Trophoblast cell (in vitro differentiated cells and primary cell): ENCODE data around the gene ARHGAP4.

Source experiments
- DNase-seq, 2 donors: peaks; one replicate each; pipeline ENCODE4 v3.0.0-alpha.2; 2016
- H2AFZ ChIP-seq: 2 replicates; pipeline ENCODE4 v1.6.1; 2013; ENCODE audit warnings: low read length, moderate library complexity, mild to moderate bottlenecking; ENCODE audit not compliant: insufficient read depth, poor library complexity
- H2AK5ac ChIP-seq: 2 replicates; pipeline ENCODE4 v1.6.1; 2013; ENCODE audit warnings: mild to moderate bottlenecking, low read length
- H2BK120ac ChIP-seq: 2 replicates; pipeline ENCODE4 v1.6.1; 2013; ENCODE audit warnings: low read length, mild to moderate bottlenecking, moderate library complexity; ENCODE audit not compliant: insufficient read depth, poor library complexity
- H2BK12ac ChIP-seq: 2 replicates; pipeline ENCODE4 v1.6.1; 2013; ENCODE audit warnings: mild to moderate bottlenecking, low read length, moderate library complexity
- H2BK5ac ChIP-seq: 2 replicates; pipeline ENCODE4 v1.6.1; 2013; ENCODE audit warnings: low read length, low read depth, moderate library complexity, mild to moderate bottlenecking; ENCODE audit not compliant: poor library complexity
- H3K14ac ChIP-seq: 2 replicates; pipeline ENCODE4 v1.6.1; 2013; ENCODE audit warnings: mild to moderate bottlenecking, low read length
- H3K18ac ChIP-seq: 2 replicates; pipeline ENCODE4 v1.6.1; 2013; ENCODE audit warnings: mild to moderate bottlenecking, low read length
- H3K23ac ChIP-seq: 2 replicates; pipeline ENCODE4 v1.6.1; 2013; ENCODE audit warnings: low read length
- H3K27ac ChIP-seq: 2 replicates; pipeline ENCODE4 v1.5.1; 2013; ENCODE audit warnings: low read depth, mild to moderate bottlenecking, inconsistent platforms, low read length, moderate library complexity
- H3K27me3 ChIP-seq: 2 replicates; pipeline ENCODE4 v1.6.1; 2013; ENCODE audit warnings: inconsistent platforms, mild to moderate bottlenecking, low read length, moderate library complexity; ENCODE audit not compliant: insufficient read depth
- H3K36me3 ChIP-seq, 2 experiments: 1 replicate in 1 of 2; 2 replicates in 1 of 2; pipeline ENCODE4 v1.6.1; 2013; ENCODE audit warnings: low read length in 2 of 2, mild to moderate bottlenecking in 2 of 2, moderate library complexity in 1 of 2; ENCODE audit not compliant: insufficient read depth in 2 of 2, control insufficient read depth in 1 of 2
- H3K4ac ChIP-seq: 2 replicates; pipeline ENCODE4 v1.6.1; 2013; ENCODE audit warnings: low read depth, mild to moderate bottlenecking, low read length, moderate library complexity
- H3K4me1 ChIP-seq, 2 experiments: 1 replicate in 1 of 2; 2 replicates in 1 of 2; pipeline ENCODE4 v1.6.1; 2013; ENCODE audit warnings: low read length in 2 of 2, mild to moderate bottlenecking in 2 of 2, moderate library complexity in 1 of 2; ENCODE audit not compliant: insufficient read depth in 2 of 2, control insufficient read depth in 1 of 2
- H3K4me2 ChIP-seq: 2 replicates; pipeline ENCODE4 v1.6.1; 2013; ENCODE audit warnings: inconsistent platforms, mild to moderate bottlenecking, low read length, moderate library complexity
- H3K4me3 ChIP-seq: 2 replicates; pipeline ENCODE4 v1.5.1; 2013; ENCODE audit warnings: mild to moderate bottlenecking, low read depth, low read length, inconsistent platforms
- H3K79me1 ChIP-seq: one replicate; pipeline ENCODE4 v1.6.1; 2013; ENCODE audit warnings: low read length
- H3K79me2 ChIP-seq: 2 replicates; pipeline ENCODE4 v1.6.1; 2013; ENCODE audit warnings: low read length, mild to moderate bottlenecking; ENCODE audit not compliant: control insufficient read depth, insufficient read depth, poor library complexity
- H3K9ac ChIP-seq: 2 replicates; pipeline ENCODE4 v1.6.1; 2013; ENCODE audit warnings: mild to moderate bottlenecking, low read length
- H3K9me3 ChIP-seq: 2 replicates; pipeline ENCODE4 v1.6.1; 2013; ENCODE audit warnings: low read depth, mild to moderate bottlenecking, control low read depth, inconsistent platforms, low read length; ENCODE audit not compliant: insufficient read depth
- H4K12ac ChIP-seq: 2 replicates; pipeline ENCODE4 v1.6.1; 2013; ENCODE audit warnings: low read depth, mild to moderate bottlenecking, low read length, moderate library complexity
- H4K8ac ChIP-seq: 2 replicates; pipeline ENCODE4 v1.6.1; 2013; ENCODE audit warnings: low read depth, mild to moderate bottlenecking, low read length, moderate library complexity
- H4K91ac ChIP-seq: one replicate; pipeline ENCODE4 v1.6.1; 2013; ENCODE audit warnings: low read depth, mild to moderate bottlenecking, low read length, moderate library complexity
- WGBS: extraction: QIAGEN DNeasy Blood & Tissue Kit; methylation state at CpG from one replicate; pipeline ENCODE4 v1.1.7; 2013; ENCODE audit warnings: missing lambda C conversion rate; ENCODE audit not compliant: insufficient read length, insufficient coverage; ENCODE audit errors: extremely low coverage; 5-methylcytosine and 5-hydroxymethylcytosine counted together

Gene ARHGAP4

DNA sequence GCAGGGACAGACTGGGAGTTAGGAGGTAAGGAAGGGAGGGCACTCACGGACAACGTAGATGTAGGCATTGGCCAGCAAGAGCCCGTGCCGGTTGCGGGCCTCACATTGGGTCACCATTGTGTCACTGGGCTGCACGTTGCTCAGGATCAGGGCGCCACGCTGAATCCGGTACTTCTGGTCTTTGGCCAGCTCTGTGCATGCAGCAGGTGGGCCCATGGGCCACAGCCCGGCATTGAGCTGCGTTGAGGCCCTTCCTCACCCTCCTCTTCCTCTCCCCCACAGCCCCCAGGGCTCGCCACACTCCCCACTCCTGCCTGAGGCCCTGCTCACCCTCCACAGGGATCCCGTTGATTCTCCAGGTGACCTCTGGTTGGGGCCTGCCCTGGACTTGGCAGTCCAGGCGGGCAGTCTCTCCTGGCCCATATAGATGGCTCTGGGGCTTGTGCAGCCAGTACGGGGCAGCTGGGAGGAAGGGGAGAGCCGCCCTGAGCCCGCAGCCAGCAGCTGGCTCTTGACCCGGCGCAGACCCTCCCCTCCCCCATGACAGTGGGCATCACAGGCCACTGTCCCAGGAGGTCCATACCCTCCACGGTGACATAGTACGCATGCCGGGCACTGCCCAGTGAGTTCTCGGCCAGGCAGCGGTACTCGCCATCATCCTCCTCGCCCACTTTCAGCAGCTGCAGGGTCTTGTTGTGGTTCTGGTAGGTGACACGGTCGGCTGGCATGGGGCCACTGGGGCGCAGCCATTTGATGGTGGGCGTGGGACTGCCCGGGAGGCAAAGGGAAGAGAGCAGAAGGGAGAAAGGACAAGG is 56.4 kb downstream of the ARHGAP4 start:
- peaks cover 2% of the 10 kb centered on the region for H3K9me3 ChIP-seq
- no peak overlapping the region for H2BK5ac ChIP-seq
- no peak overlapping the region for H4K8ac ChIP-seq
- H2BK12ac ChIP-seq = no peak overlapping the region
- H4K91ac ChIP-seq = no peak overlapping the region
- H3K14ac ChIP-seq = no peak overlapping the region
- peaks cover 39 to 47% of the 10 kb centered on the region in 2 experiments for H3K36me3 ChIP-seq
- DNase-seq = no peak
- WGBS = no CpG with 5 or more reads among the region's 31 CpGs
- H3K27me3 ChIP-seq = no peaks in the 10 kb centered on the region
- H3K4me1 ChIP-seq = peaks cover 3 to 5% of the 10 kb centered on the region in 2 experiments
- H3K18ac ChIP-seq = no peak overlapping the region
- H3K79me2 ChIP-seq = no peaks in the 10 kb centered on the region
- no peak overlapping the region for H2AFZ ChIP-seq
- H3K23ac ChIP-seq = no peak overlapping the region
- no peak overlapping the region for H3K4me3 ChIP-seq
- no peak overlapping the region for H3K9ac ChIP-seq
- H3K79me1 ChIP-seq = no peaks in the 10 kb centered on the region
- no peak overlapping the region for H3K4ac ChIP-seq
- H4K12ac ChIP-seq = no peak overlapping the region
- H3K4me2 ChIP-seq = no peak overlapping the region
- no peak overlapping the region for H2AK5ac ChIP-seq
- no peak overlapping the region for H3K27ac ChIP-seq
- no peak overlapping the region for H2BK120ac ChIP-seq

DNA sequence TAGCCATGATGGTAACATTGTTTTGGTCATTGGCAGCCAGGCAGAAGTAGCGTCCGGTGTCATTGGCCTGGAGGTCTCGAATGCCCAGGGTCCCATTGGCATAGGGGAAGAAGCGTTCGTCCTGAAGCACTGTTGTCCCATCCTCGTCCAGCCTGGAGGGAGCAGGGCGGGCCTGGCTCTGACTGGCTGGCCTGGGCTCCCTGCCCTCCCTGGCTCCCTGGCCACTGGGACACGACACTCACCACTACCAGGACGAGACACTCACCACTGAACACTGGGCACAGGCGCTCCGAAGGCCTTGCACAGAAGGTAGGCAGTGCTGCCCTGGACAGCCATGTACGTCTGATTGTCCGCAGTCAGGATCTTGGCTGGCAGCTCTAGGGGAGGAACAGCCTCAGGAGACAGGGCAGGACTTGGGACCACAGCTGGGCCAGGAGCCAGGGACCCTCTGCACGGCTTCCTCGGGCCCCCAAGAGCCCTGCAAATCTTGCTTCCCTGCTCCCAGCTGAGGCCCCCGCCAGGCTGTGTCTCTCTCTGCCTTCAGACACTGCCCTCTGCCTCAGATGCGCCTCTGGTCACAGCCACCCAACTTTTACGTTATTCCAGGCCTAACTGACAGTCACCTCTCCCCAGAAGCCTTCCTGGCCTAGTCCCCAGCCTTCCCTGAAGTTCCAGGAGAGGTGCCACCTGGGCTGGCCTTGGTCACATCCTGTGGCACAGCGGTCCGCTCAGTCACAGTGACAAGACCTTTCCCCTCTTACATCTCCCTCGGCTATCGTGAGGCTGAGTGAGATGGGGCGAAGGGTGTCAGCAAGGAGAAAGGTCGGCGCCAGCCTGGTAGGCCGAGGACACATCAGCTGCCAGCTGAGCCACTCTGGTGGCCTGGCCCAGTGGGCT is 57.2 kb downstream of the ARHGAP4 start:
- H4K12ac ChIP-seq = no peak overlapping the region
- no peak overlapping the region for H3K4me2 ChIP-seq
- H3K4ac ChIP-seq = no peak overlapping the region
- H3K23ac ChIP-seq = no peak overlapping the region
- no peak overlapping the region for H2BK12ac ChIP-seq
- no peaks in the 10 kb centered on the region for H3K27me3 ChIP-seq
- no peak overlapping the region for H3K9ac ChIP-seq
- no peak overlapping the region for H2AFZ ChIP-seq
- no CpG with 5 or more reads among the region's 26 CpGs for WGBS
- no peak overlapping the region for H2BK5ac ChIP-seq
- peaks cover 2% of the 10 kb centered on the region for H3K9me3 ChIP-seq
- H3K4me1 ChIP-seq = peaks cover under 1 to 2% of the 10 kb centered on the region in 2 experiments
- no peaks in the 10 kb centered on the region for H3K79me2 ChIP-seq
- H4K91ac ChIP-seq = no peak overlapping the region
- no peak overlapping the region for H3K4me3 ChIP-seq
- DNase-seq = no peak
- no peak overlapping the region for H2BK120ac ChIP-seq
- no peak overlapping the region for H4K8ac ChIP-seq
- H3K27ac ChIP-seq = no peak overlapping the region
- no peak overlapping the region for H2AK5ac ChIP-seq
- H3K14ac ChIP-seq = no peak overlapping the region
- H3K79me1 ChIP-seq = no peaks in the 10 kb centered on the region
- peaks cover 39 to 47% of the 10 kb centered on the region in 2 experiments for H3K36me3 ChIP-seq
- H3K18ac ChIP-seq = no peak overlapping the region

DNA sequence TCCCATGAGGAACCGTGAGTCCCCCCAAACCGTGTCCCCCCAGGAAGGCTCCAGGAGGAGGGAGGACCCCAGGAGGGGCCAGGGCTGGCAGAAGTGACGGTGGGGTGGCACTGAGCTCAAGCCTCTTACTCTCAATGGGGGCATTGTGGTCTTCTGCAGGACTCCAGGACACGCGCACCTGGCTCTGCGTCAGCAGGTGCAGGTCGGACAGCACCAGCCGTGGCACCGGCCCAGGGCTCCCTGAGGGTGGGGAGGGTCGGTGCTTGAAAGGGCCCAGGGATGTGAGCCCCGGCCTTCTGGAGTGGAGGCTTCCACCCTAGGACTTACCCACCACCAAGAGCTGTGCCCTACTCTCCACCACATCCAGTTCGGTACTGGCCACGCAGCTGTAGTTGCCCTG is 58.4 kb downstream of the ARHGAP4 start:
- Histone ChIP-seq H2BK12ac (no peak overlapping the region), H3K36me3 (peaks cover 42 to 47% of the 10 kb centered on the region in 2 experiments), H3K18ac (no peak overlapping the region), H2AK5ac (no peak overlapping the region), H3K14ac (no peak overlapping the region), H3K27me3 (no peaks in the 10 kb centered on the region), H4K91ac (no peak overlapping the region), H3K4me3 (no peak overlapping the region), H3K79me2 (no peaks in the 10 kb centered on the region), H3K79me1 (no peaks in the 10 kb centered on the region), H3K9ac (no peak overlapping the region), H3K4ac (no peak overlapping the region), H3K27ac (no peak overlapping the region), H3K9me3 (peaks cover 2% of the 10 kb centered on the region), H2BK5ac (no peak overlapping the region), H4K8ac (no peak overlapping the region), H2AFZ (no peak overlapping the region), H3K4me1 (peaks cover 0 to 6% of the 10 kb centered on the region in 2 experiments), H3K4me2 (no peak overlapping the region), H4K12ac (no peak overlapping the region), H2BK120ac (no peak overlapping the region), H3K23ac (no peak overlapping the region)
- DNase-seq = no peak
- WGBS = no CpG with 5 or more reads among the region's 13 CpGs

DNA sequence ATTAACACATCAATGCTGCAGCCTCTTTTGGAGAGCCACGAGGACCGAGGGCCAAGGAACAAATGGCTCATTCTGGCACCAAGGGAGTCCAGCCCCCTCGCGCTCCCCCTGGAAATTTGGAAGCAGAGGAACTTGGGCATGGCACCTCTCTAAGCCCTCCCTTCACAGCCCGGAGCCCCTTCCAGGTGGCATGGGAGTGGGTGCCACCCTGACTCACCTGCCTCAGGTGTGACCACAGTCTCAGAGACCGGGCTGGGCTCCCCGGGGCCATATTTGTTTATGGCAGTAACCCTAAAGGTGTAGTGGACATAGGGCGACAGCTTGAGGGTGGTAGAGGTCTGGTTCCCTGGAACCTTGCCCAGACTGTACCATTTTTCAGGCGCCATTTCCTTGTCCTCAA is 58.9 kb downstream of the ARHGAP4 start:
- no peak overlapping the region for H2BK5ac ChIP-seq
- no peak overlapping the region for H3K4me3 ChIP-seq
- H2AK5ac ChIP-seq = no peak overlapping the region
- H3K4ac ChIP-seq = no peak overlapping the region
- no peaks in the 10 kb centered on the region for H3K79me1 ChIP-seq
- H3K14ac ChIP-seq = no peak overlapping the region
- no CpG with 5 or more reads among the region's 9 CpGs for WGBS
- H3K9me3 ChIP-seq = peaks cover 2% of the 10 kb centered on the region
- H3K36me3 ChIP-seq = peaks cover 41 to 45% of the 10 kb centered on the region in 2 experiments
- H3K23ac ChIP-seq = no peak overlapping the region
- H3K27me3 ChIP-seq = no peaks in the 10 kb centered on the region
- no peak overlapping the region for H3K4me2 ChIP-seq
- no peak overlapping the region for H4K8ac ChIP-seq
- no peak overlapping the region for H3K27ac ChIP-seq
- no peak for DNase-seq
- H2BK120ac ChIP-seq = no peak overlapping the region
- no peak overlapping the region for H2BK12ac ChIP-seq
- no peak overlapping the region for H4K12ac ChIP-seq
- H3K18ac ChIP-seq = no peak overlapping the region
- no peak overlapping the region for H3K9ac ChIP-seq
- no peak overlapping the region for H4K91ac ChIP-seq
- H3K79me2 ChIP-seq = no peaks in the 10 kb centered on the region
- peaks cover 0 to 4% of the 10 kb centered on the region in 2 experiments for H3K4me1 ChIP-seq
- no peak overlapping the region for H2AFZ ChIP-seq
